GM23248 (cell line): ENCODE results near the gene ZBED3. TPM values are rescaled to one million over a fixed set of nuclear protein-coding genes. Genes with fewer than 3 reads are reported as not detected.
A peak's percentile ranks its signal among the peaks of the same experiment; 100 is the strongest.

ENCODE experiments used
- DNase-seq: peaks from one replicate; pipeline ENCODE4 v3.0.0-alpha.2; 2015
- H2AFZ ChIP-seq: fragments of 200-600 bp; sonication (generic); 2 replicates; pipeline ENCODE4 v1.6.1; 2016; ENCODE audit warnings: antibody characterized with exemption
- H3F3A ChIP-seq: fragments of 200-600 bp; sonication (generic); 2 replicates; pipeline ENCODE4 v1.6.1; 2016; ENCODE audit warnings: mild to moderate bottlenecking, antibody characterized with exemption, mixed run types; ENCODE audit not compliant: insufficient read depth
- H3K27ac ChIP-seq: fragments of 200-600 bp; sonication (generic); 2 replicates; pipeline ENCODE4 v1.5.1; 2016; ENCODE audit warnings: mild to moderate bottlenecking
- H3K27me3 ChIP-seq: fragments of 200-600 bp; sonication (generic); replicated peaks from 2 replicates; pipeline ENCODE4 v1.6.1; 2016; ENCODE audit warnings: mild to moderate bottlenecking; ENCODE audit not compliant: insufficient read depth
- H3K36me3 ChIP-seq: fragments of 200-600 bp; sonication (generic); 2 replicates; pipeline ENCODE4 v1.6.1; 2016; ENCODE audit warnings: low read depth, mild to moderate bottlenecking
- H3K4me1 ChIP-seq: fragments of 200-600 bp; sonication (generic); 2 replicates; pipeline ENCODE4 v1.6.1; 2016; ENCODE audit warnings: mild to moderate bottlenecking; ENCODE audit not compliant: insufficient read depth
- H3K4me2 ChIP-seq: fragments of 200-600 bp; sonication (generic); one replicate; pipeline ENCODE4 v1.6.1; 2016; ENCODE audit warnings: mild to moderate bottlenecking; ENCODE audit not compliant: unreplicated experiment
- H3K4me3 ChIP-seq: fragments of 200-600 bp; sonication (generic); 2 replicates; pipeline ENCODE4 v1.5.1; 2016; ENCODE audit warnings: mild to moderate bottlenecking
- H3K79me2 ChIP-seq: fragments of 200-600 bp; sonication (generic); 2 replicates; pipeline ENCODE4 v1.6.1; 2016; ENCODE audit warnings: mild to moderate bottlenecking; ENCODE audit not compliant: insufficient read depth
- H3K9ac ChIP-seq: fragments of 200-600 bp; sonication (generic); 2 replicates; pipeline ENCODE4 v1.6.1; 2016; ENCODE audit warnings: mild to moderate bottlenecking
- H3K9me2 ChIP-seq: fragments of 200-600 bp; sonication (generic); 2 replicates; pipeline ENCODE4 v1.6.1; 2016; ENCODE audit warnings: mixed run types, mild to moderate bottlenecking, moderate library complexity; ENCODE audit not compliant: insufficient read depth
- H3K9me3 ChIP-seq: fragments of 200-600 bp; sonication (generic); one replicate; pipeline ENCODE4 v1.6.1; 2017; ENCODE audit warnings: low read depth
- H4K20me1 ChIP-seq: fragments of 200-600 bp; sonication (generic); 2 replicates; pipeline ENCODE4 v1.6.0; 2016; ENCODE audit not compliant: insufficient read depth
- EZH2 ChIP-seq: fragments of 200-600 bp; sonication (generic); IDR thresholded peaks from 2 replicates; pipeline ENCODE4 v1.6.1; 2018; ENCODE audit warnings: antibody characterized with exemption, mild to moderate bottlenecking; ENCODE audit not compliant: insufficient read depth, poor library complexity, severe bottlenecking
- EZH2phosphoT487 ChIP-seq: fragments of 200-600 bp; sonication (generic); IDR thresholded peaks from 2 replicates; pipeline ENCODE4 v1.6.1; 2018; ENCODE audit warnings: antibody characterized with exemption, moderate library complexity, mild to moderate bottlenecking, low read depth; ENCODE audit not compliant: insufficient read depth
- WGBS, 2 experiments: methylation state at CpG; one replicate each; pipeline ENCODE4 v1.1.6; 2015 to 2017; ENCODE audit warnings: low lambda C conversion rate in 2 of 2, low coverage in 1 of 2; ENCODE audit errors: missing lambda C conversion rate in 2 of 2; 5-methylcytosine and 5-hydroxymethylcytosine counted together
- in situ Hi-C: fragments of 300-500 bp; cut with MboI; formaldehyde crosslinking; loops from 2 replicates; pipeline ENCODE4 v1.15.0; 2020
- polyA plus RNA-seq: library from polyadenylated mRNA; unstranded; fragments of >200 nt; fragmentation: Nextera tagmentation; extraction: Ambion mirVana; gene quantifications from 2 replicates; pipeline ENCODE4 v1.2.1, GENCODE V29; 2016
- total RNA-seq: library from RNA; depleted of rRNA; stranded (reverse); fragments of >200 nt; shearing (Covaris generic); gene quantifications from 2 replicates; pipeline ENCODE4 v1.2.3, GENCODE V29; 2014

The ZBED3 gene
- total and polyA plus RNA-seq, 2 experiments from 2014 or later = 0.54 to 0.75 TPM

- Histone ChIP-seq H3K9me3 (no peaks in the 10 kb centered on the region), H3K9me2 (no peaks in the 10 kb centered on the region), H2AFZ (no peak overlapping the region), H3K27me3 (no peaks in the 10 kb centered on the region), H3K4me3 (peak overlapping the region; percentile 93; the same call in 1 of the 2 replicates), H3K79me2 (peaks cover 34% of the 10 kb centered on the region), H3K9ac (no peak overlapping the region), H4K20me1 (no peaks in the 10 kb centered on the region), H3F3A (peaks cover 5% of the 10 kb centered on the region), H3K4me2 (peak overlapping the region; percentile 79), H3K36me3 (peaks cover 11% of the 10 kb centered on the region; the same call in 1 of the 2 replicates), H3K4me1 (peaks cover 10% of the 10 kb centered on the region), H3K27ac (no peak overlapping the region)
- WGBS, 2 experiments = 94 to 96% methylated on average over 3 of the region's 3 CpGs
- no peak for TF ChIP-seq EZH2
- TF ChIP-seq EZH2phosphoT487 = no peak
- no peak for DNase-seq
- in situ Hi-C loops = no loop called here
Observed at GRCh38 chr5:77031891-77032290, 55.2 kb downstream of the ZBED3 start.

GRCh38 chr5:77030097-77031071 lies 56.7 kb downstream of the ZBED3 start, which contains the start of gene AGGF1:
Gene AGGF1 (plus strand): TSS chr5:77030404. CDS start chr5:77030767, 363 bp downstream.
- DNase-seq = peak; percentile 97
- Histone ChIP-seq H3K4me1 (peaks cover 10% of the 10 kb centered on the region), H3K27me3 (0 out of 2 replicates have a peak, but pooled peaks cover 8% of the 10 kb centered on the region), H3F3A (no peaks in the 10 kb centered on the region; the same call in 1 of the 2 replicates), H2AFZ (peak within 1 kb of the TSS; percentile 92), H3K27ac (peak within 1 kb of the TSS; percentile 82), H4K20me1 (no peaks in the 10 kb centered on the region), H3K79me2 (peaks cover 34% of the 10 kb centered on the region), H3K36me3 (no peaks in the 10 kb centered on the region), H3K9me3 (no peaks in the 10 kb centered on the region), H3K4me3 (peak within 1 kb of the TSS; percentile 93), H3K9ac (peak within 1 kb of the TSS; percentile 91), H3K9me2 (no peaks in the 10 kb centered on the region), H3K4me2 (peak within 1 kb of the TSS; percentile 79)
- in situ Hi-C loops = no loop called here
- TF ChIP-seq EZH2phosphoT487 (no peak), EZH2 (no peak)
- 2% methylated on average over 74 to 77 of the region's 82 CpGs for WGBS, 2 experiments

GRCh38 chr5:77029376-77029885 lies 57.7 kb downstream of the ZBED3 start:
- Histone ChIP-seq H3K9me3 (no peaks in the 10 kb centered on the region), H3K27me3 (peaks cover 8% of the 10 kb centered on the region; the same call in 1 of the 2 replicates), H2AFZ (peak overlapping the region; percentile 92), H3F3A (no peaks in the 10 kb centered on the region), H3K36me3 (no peaks in the 10 kb centered on the region), H3K4me2 (peak overlapping the region; percentile 79), H3K9ac (no peak overlapping the region), H3K79me2 (peaks cover 34% of the 10 kb centered on the region), H3K4me3 (peak overlapping the region; percentile 93), H3K9me2 (no peaks in the 10 kb centered on the region), H3K4me1 (peaks cover 10% of the 10 kb centered on the region), H3K27ac (no peak overlapping the region), H4K20me1 (no peaks in the 10 kb centered on the region)
- 97 to 98% methylated on average over 2 of the region's 2 CpGs for WGBS, 2 experiments
- no peak for DNase-seq
- in situ Hi-C loops = no loop called here
- TF ChIP-seq EZH2phosphoT487 (no peak), EZH2 (no peak)

GRCh38 chr5:77028631-77029375 lies 58.3 kb downstream of the ZBED3 start:
- no peak for DNase-seq
- 79 to 83% methylated on average over 4 of the region's 4 CpGs for WGBS, 2 experiments
- TF ChIP-seq EZH2 = no peak
- no peak for TF ChIP-seq EZH2phosphoT487
- no peak overlapping the region for H3K27ac ChIP-seq
- in situ Hi-C loops = no loop called here
- H3F3A ChIP-seq = no peaks in the 10 kb centered on the region
- no peaks in the 10 kb centered on the region for H3K36me3 ChIP-seq
- peaks cover 10% of the 10 kb centered on the region for H3K4me1 ChIP-seq
- no peaks in the 10 kb centered on the region for H3K9me3 ChIP-seq
- H3K79me2 ChIP-seq = peaks cover 34% of the 10 kb centered on the region
- peaks cover 8% of the 10 kb centered on the region; the same call in 1 of the 2 replicates for H3K27me3 ChIP-seq
- H2AFZ ChIP-seq = peak overlapping the region; percentile 92
- H3K4me2 ChIP-seq = no peak overlapping the region
- no peak overlapping the region for H3K4me3 ChIP-seq
- H4K20me1 ChIP-seq = no peaks in the 10 kb centered on the region
- no peak overlapping the region for H3K9ac ChIP-seq
- no peaks in the 10 kb centered on the region for H3K9me2 ChIP-seq
